Subcutaneous preadipocyte (primary cell): ENCODE measurements around the gene MOCS1. TPM values are rescaled to one million over a fixed set of nuclear protein-coding genes. Genes with fewer than 3 reads are reported as not detected.

ENCODE experiments used
- total RNA-seq: library from RNA; depleted of rRNA; stranded (reverse); fragments of >200 nt; gene quantifications from 2 replicates; pipeline ENCODE4 v1.2.3, GENCODE V29; 2012

MOCS1 gene
- total RNA-seq, result 11.8 and 12.5 TPM in 2 replicates

DNA sequence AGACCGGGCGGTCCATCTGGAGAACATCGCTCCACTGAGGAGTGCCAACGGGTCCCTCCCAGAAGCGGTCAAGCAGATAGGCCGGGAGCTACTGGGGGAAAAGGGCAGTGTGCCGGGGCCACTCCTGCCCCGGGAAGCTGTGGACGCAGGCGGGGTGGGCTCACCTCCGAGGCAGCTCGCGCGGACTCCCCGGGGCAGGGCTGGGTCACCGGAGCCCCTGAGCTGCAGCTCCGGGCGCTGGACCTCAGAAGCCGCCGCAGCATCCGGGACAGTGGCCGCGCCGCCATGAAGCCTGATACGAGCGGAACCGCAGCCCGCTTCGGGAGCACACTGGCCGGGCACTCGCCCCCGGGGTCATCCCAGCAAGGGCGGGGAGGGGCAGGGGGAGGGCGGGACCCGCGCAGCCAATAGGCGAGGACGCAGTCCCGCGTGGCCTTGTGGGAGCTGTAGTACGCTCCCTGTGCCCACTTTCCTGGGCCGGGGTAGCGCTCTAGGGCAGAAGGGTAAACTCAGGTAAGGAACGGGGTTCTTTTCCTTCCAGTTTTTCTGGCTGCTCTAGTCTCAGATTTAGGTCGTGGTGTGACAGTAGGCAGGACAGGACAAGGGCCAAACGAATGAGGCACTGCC is at the start of gene MOCS1:
MOCS1 (minus strand) TSS at position 332 of the 627 bp plus-strand sequence; CDS start at position 287, 45 bp downstream.

Other genes starting within 250 kb of the MOCS1 start
- 0.73 TPM in 1 of 2 replicates, not detected in the other for gene KIF6, start 209.1 kb downstream of the MOCS1 start, total RNA-seq
- gene DAAM2, start 142.1 kb downstream of the MOCS1 start, total RNA-seq, result 0.59 and 1.1 TPM in 2 replicates